Endometrial microvascular endothelial cells (primary cell): ENCODE data around the gene PLEKHG4B. TPM values are rescaled to one million over a fixed set of nuclear protein-coding genes. Genes with fewer than 3 reads are reported as not detected.
"Not testable (repeated sequence)": the region's sequence is repeated elsewhere in the genome, so short reads cannot be mapped to it uniquely, and the experiment has no call there.

Source experiments
- in situ Hi-C: cut with HindIII; loops from 2 replicates; pipeline ENCODE4 v1.10.0; 2017; ENCODE audit warnings: low sequenced_read_pairs, low pct_unique_long_range_greater_than_20kb; ENCODE audit errors: inconsistent ontology term
- total RNA-seq: library from RNA; depleted of rRNA; stranded (reverse); fragments of >200 nt; gene quantifications from one replicate; pipeline ENCODE4 v1.2.3, GENCODE V29; 2015; ENCODE audit errors: inconsistent ontology term

Gene PLEKHG4B
- total RNA-seq, 1 donor from 2014 or later: 0.19 TPM

GRCh38 chr5:90590-91547, 1.1 kb upstream of the PLEKHG4B start:
- in situ Hi-C loops: no loop called here

GRCh38 chr5:92401-93220, 643 bp downstream of the PLEKHG4B start:
- in situ Hi-C loops: no loop called here

GRCh38 chr5:93221-93980, 1.4 kb downstream of the PLEKHG4B start:
- in situ Hi-C loops: no loop called here

GRCh38 chr5:94113-94892, 2.3 kb downstream of the PLEKHG4B start:
- in situ Hi-C loops: no loop called here

GRCh38 chr5:95241-95980, 3.4 kb downstream of the PLEKHG4B start:
- in situ Hi-C loops: no loop called here

- in situ Hi-C loops: no loop called here
Measured at GRCh38 chr5:96976-97660, 5.2 kb downstream of the PLEKHG4B start.

DNA sequence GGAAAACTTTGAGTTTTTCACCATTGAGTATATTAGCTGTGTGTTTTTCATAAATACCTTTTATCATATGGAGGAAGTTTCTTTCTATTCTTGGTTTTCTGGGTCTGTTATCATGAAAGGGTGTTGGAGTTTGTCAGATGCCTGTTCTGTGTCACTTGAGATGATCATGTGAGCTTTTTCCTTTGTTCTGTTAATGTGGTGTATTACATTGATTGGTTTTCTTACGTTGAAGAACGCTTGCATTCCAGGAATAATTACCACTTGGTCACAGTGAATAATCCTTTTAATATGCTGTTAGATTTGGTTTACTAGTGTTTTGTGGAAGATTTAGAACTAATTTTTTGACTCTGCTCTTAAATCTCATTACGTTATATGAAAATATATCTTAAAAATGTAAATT, 7.8 kb downstream of the PLEKHG4B start:
- in situ Hi-C loops: no loop called here

- in situ Hi-C loops: no loop called here
Measured at GRCh38 chr5:102411-103043, 10.6 kb downstream of the PLEKHG4B start.

GRCh38 chr5:104106-104505, 12.1 kb downstream of the PLEKHG4B start:
- in situ Hi-C loops: not testable (repeated sequence)

DNA sequence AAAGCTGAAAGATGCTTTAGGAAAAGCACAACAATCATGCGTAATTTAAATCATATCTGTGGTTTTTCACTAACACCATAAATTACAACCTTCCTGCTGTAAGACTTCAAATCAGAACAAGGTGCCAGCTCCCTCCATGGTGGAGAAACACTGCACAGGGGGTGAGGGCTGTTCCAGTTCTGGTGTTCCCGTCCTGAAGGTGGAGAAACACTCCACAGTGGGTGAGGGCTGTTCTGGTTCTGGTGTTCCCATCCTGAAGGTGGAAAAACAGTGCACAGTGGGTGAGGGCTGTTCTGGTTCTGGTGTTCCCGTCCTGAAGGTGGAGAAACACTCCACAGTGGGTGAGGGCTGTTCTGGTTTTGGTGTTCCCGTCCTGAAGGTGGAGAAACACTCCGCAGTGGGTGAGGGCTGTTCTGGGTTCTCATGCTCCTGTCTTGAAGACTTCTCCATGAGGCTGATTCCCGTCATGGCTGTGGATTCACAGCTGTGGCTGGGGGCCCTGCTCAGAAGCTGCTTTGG, 12.9 kb downstream of the PLEKHG4B start:
- in situ Hi-C loops: no loop called here

DNA sequence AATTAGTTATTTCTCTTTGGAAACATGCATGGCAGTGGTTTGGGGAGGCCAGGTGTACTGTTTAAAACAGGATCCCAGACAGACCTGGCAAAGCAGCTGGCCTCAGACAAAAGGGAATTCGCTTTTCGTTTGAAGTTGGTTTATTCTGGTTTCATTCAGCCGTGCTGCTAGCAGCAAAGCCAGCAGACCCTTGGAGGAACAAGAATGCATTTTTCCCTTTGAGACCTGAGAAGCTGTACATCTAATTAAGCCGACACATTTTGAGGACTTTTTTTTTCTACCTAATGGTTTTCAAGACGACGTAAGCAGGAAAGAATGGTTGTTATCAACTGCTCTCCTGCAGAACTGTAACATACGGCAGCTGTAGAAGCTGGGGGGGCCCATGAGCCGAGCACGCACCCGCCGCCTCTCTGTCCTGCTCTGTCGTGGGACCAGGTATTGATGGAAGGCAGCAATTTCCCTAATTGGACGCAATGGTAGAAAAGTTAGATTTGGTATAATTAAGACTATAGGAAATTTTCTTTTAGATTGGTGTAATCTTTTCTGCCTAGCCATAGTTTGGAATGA, 13.6 kb downstream of the PLEKHG4B start:
- in situ Hi-C loops: no loop called here

GRCh38 chr5:106587-106986, 14.6 kb downstream of the PLEKHG4B start:
- in situ Hi-C loops: no loop called here

GRCh38 chr5:107526-107925, 15.6 kb downstream of the PLEKHG4B start:
- in situ Hi-C loops: no loop called here

- in situ Hi-C loops: no loop called here
Measured at GRCh38 chr5:109826-110225, 17.9 kb downstream of the PLEKHG4B start.

DNA sequence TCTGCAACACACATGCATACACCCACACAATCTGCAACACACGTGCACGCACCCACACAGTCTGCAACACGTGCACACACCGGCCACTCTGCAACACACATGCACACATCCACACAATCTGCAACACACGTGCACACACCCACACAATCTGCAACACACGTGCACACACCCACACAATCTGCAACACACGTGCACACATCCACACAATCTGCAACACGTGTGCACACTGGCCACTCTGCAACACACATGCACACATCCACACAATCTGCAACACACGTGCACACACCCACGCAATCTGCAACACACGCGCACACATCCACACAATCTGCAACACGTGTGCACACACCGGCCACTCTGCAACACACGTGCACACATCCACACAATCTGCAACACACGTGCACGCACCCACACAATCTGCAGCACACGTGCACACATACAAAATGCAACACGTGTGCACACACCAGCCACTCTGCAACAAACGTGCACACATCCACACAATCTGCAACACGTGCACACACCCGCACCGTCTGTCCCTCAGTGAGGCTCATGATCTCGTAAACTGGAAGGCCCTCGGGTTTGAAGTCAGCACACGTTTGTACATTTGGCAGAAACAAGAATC, 18.4 kb downstream of the PLEKHG4B start:
- in situ Hi-C loops: no loop called here

- in situ Hi-C loops: no loop called here
Measured at GRCh38 chr5:111171-111570, 19.2 kb downstream of the PLEKHG4B start.
